ENCODE results near the gene OR1K1.
"Not testable (repeated sequence)": the region's sequence is repeated elsewhere in the genome, so short reads cannot be mapped to it uniquely, and the experiment has no call there.

The OR1K1 gene

GRCh38 chr9:122835313-122835731 lies 35.4 kb downstream of the OR1K1 start:
- no peaks in the 10 kb centered on the region for H3K4me1 ChIP-seq
- H3K36me3 ChIP-seq = no peaks in the 10 kb centered on the region
- H3K9me3 ChIP-seq = no peaks in the 10 kb centered on the region
- no peak for DNase-seq
- no peaks in the 10 kb centered on the region for H3K27me3 ChIP-seq
- TF ChIP-seq, protein P1, sequence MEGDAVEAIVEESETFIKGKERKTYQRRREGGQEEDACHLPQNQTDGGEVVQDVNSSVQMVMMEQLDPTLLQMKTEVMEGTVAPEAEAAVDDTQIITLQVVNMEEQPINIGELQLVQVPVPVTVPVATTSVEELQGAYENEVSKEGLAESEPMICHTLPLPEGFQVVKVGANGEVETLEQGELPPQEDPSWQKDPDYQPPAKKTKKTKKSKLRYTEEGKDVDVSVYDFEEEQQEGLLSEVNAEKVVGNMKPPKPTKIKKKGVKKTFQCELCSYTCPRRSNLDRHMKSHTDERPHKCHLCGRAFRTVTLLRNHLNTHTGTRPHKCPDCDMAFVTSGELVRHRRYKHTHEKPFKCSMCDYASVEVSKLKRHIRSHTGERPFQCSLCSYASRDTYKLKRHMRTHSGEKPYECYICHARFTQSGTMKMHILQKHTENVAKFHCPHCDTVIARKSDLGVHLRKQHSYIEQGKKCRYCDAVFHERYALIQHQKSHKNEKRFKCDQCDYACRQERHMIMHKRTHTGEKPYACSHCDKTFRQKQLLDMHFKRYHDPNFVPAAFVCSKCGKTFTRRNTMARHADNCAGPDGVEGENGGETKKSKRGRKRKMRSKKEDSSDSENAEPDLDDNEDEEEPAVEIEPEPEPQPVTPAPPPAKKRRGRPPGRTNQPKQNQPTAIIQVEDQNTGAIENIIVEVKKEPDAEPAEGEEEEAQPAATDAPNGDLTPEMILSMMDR (IDR thresholded peaks at IDR 0.05) = no peak
- intact Hi-C loops (cut with DNase I; ENCODE audit: low total_unique reads) = no loop called here
- no peak overlapping the region for H3K27ac ChIP-seq
- no peak overlapping the region for H3K4me3 ChIP-seq

GRCh38 chr9:122837266-122837850 lies 37.4 kb downstream of the OR1K1 start:
- Histone ChIP-seq H3K36me3 (no peaks in the 10 kb centered on the region), H3K4me1 (no peaks in the 10 kb centered on the region), H3K4me3 (no peak overlapping the region), H3K27me3 (no peaks in the 10 kb centered on the region), H3K9me3 (no peaks in the 10 kb centered on the region), H3K27ac (no peak overlapping the region)
- TF ChIP-seq, protein P1 (IDR thresholded peaks at IDR 0.05) = no peak
- intact Hi-C loops (cut with DNase I; ENCODE audit: low total_unique reads) = no loop called here
- DNase-seq = no peak

DNA sequence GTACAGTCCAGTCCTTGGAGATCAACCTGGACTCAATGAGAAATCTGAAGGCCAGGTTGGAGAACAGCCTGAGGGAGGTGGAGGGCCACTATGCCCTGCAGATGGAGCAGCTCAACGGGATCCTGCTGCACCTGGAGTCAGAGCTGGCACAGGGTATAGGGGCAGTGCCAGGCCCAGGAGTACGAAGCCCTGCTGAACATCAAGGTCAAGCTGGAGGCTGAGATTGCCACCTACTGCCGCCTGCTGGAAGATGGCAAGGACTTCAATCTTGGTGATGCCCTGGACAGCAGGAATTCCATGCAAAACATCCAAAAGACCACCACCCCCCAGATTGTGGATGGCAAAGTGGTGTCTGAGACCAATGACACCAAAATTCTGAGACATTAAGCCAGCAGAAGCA lies 38.5 kb downstream of the OR1K1 start:
- H3K4me1 ChIP-seq; H3K4me3 ChIP-seq; H3K27me3 ChIP-seq; intact Hi-C loops (cut with DNase I; ENCODE audit: low total_unique reads); H3K27ac ChIP-seq; H3K9me3 ChIP-seq; DNase-seq; H3K36me3 ChIP-seq: not testable (repeated sequence)

DNA sequence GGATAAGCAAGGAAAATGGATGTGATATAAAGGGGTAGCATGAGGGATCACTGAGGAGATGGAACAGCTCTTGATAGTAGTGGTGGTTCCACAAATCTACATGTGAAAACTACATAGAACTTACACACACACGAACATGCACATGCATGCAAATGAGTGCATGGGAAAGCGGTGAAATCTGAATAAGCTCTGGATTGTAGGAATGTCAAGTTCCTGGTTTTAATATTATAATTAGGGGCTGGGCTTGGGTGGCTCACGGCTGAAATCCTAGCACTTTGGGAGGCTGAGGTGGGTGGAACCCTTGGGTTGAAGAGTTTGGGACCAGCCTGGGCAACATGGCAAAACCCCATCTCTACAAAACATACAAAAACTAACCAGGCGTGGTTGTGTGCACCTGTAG lies 41.6 kb downstream of the OR1K1 start:
- TF ChIP-seq, protein P1 (IDR thresholded peaks at IDR 0.05) = no peak
- H3K4me3 ChIP-seq = no peak overlapping the region
- H3K9me3 ChIP-seq = no peaks in the 10 kb centered on the region
- H3K36me3 ChIP-seq = peaks cover 0 to 13% (median 4%) of the 10 kb centered on the region in 3 donors
- H3K27ac ChIP-seq = no peak overlapping the region
- DNase-seq = no peak
- no peaks in the 10 kb centered on the region for H3K4me1 ChIP-seq
- intact Hi-C loops (cut with DNase I; ENCODE audit: low total_unique reads) = no loop called here
- H3K27me3 ChIP-seq = no peaks in the 10 kb centered on the region

DNA sequence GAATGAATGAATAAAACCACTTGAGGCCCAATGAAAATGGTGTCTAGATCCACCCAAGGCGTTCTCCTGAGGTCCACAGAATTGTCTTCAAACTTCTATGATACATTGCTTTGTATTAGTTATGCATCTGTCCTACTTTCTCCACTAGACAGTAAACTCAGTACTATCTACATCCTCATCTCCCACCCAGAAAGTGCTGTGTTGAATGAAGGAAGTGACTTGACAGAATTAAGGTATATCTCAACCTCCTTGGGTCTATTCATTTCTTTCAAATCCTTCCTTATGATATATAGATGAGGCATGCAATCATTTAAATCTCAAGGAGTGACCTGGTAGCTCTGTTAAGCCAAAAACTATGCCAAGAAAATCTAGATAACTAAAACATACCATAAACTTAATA lies 44.2 kb downstream of the OR1K1 start:
- H3K27ac ChIP-seq = no peak overlapping the region

GRCh38 chr9:122845116-122845515 lies 45.2 kb downstream of the OR1K1 start:
- Histone ChIP-seq H3K4me1 (no peaks in the 10 kb centered on the region), H3K27ac (no peak overlapping the region), H3K9me3 (no peaks in the 10 kb centered on the region), H3K27me3 (no peaks in the 10 kb centered on the region), H3K36me3 (peaks cover 27 to 45% (median 35%) of the 10 kb centered on the region in 3 donors), H3K4me3 (no peak overlapping the region)
- TF ChIP-seq, protein P1 (IDR thresholded peaks at IDR 0.05) = no peak
- intact Hi-C loops (cut with DNase I; ENCODE audit: low total_unique reads) = no loop called here
- DNase-seq = no peak

More for the DNA sequence above, 44.2 kb downstream of the OR1K1 start:
- Histone ChIP-seq H3K9me3 (no peaks in the 10 kb centered on the region), H3K36me3 (peaks cover 20 to 35% (median 25%) of the 10 kb centered on the region in 3 donors), H3K27me3 (no peaks in the 10 kb centered on the region), H3K4me1 (no peaks in the 10 kb centered on the region), H3K4me3 (no peak overlapping the region)
- intact Hi-C loops (cut with DNase I; ENCODE audit: low total_unique reads) = no loop called here
- TF ChIP-seq, protein P1 (IDR thresholded peaks at IDR 0.05) = no peak
- DNase-seq = no peak
